DMS153 (cell line): ENCODE data around the gene HEXB.
A peak's percentile ranks its signal among the peaks of the same experiment; 100 is the strongest.
"Not testable (repeated sequence)": the region's sequence is repeated elsewhere in the genome, so short reads cannot be mapped to it uniquely, and the experiment has no call there.

ENCODE experiments used
- DNase-seq: peaks from one replicate; lab custom pipeline; 2025; lab: John Stamatoyannopoulos, UW

Gene HEXB

DNA sequence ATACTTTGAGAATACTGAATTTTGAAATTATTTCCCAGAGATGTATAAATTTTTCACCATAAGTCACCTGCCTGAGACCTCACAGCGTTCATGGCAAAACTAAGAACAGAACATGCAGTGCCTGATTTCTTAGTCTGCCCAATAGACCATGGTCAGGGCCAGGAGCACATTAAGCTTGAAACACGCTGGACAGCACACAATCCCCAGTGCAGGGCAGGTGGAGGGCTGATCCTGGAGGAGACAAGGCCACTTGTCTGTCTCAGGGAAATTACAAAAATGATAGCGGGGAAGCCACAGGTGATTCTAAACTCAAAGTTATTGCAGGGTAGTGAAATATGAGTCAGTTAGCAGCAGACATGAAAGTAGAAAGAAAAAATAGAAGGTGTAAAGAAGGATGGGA lies 25.9 kb upstream of the HEXB start:
- DNase-seq, result no peak

DNA sequence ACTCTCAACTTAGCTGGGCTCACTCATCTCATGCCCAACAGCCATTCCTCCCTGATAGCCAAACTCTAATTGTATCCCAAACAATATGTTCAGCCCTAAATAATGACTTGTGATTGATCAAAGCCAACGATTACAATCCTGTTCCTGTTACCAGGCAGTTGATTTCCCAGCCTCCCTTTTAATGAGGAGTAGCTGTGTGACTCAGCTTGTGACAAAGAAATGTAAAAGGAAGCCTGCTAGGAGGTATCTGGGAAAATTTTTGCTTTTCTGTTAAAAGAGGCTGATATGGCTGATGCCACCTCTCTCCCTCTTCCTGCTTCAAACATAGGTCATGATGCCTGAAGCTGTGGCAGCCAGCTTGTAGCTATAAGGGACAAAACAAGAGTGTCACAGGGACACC lies 24.9 kb upstream of the HEXB start:
- DNase-seq, result no peak

DNA sequence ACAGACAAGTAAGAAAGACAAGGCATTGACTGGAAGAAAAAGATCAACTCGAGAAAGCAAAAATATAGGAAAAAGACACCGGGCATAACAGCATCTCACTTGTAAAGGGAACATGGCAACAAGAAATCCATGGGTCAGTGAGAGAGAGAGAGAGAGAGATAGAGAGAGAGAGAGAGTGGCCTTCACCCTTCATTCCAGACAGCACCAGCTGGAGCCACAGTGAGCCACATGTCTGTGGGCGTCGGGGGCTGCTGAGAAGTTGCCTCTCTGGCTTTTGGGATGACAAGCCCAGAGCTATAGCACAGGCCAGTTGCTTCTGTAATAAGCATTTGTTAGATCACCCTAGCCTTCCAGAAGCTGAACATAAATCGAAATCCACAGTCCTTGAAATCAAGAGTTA lies 24.2 kb upstream of the HEXB start:
- DNase-seq, result no peak

DNA sequence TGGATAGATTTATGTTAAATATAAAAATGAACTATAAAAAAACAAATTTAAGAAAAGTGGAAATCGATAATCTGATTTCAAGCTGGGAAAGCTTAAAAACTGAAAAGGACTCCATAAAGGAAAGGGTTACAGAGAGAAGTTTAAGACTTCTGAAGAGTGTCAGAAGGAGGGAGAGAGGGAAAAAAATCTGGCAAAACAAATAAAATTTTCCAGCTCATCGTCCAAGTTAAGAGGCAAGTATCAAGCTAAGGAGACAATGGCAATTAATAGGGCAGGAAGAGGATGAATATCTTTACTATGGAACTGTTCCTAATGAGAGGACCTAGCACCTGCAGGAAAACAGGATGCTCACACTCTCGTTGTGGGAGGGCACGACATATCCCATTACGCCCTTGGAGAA lies 20.5 kb upstream of the HEXB start:
- no peak for DNase-seq

DNA sequence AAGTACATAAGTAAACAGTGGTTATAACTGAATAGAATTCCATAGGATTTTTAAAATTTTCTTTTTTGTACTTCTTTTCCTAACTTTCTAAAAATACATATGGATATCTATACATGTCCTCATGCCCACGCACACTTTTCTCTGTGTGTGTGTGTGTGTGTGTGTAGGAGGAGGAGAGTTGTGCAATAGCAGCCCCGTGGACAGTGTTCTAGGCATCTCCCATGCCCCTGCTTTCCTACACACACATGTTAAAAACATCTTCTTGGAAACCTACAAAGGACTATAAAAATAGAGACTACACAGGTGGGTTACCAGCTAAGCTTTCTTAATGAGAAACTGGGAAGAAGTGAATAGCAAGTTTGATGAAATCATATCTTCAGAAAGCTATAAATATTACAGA lies 19.8 kb upstream of the HEXB start:
- DNase-seq, result no peak

DNA sequence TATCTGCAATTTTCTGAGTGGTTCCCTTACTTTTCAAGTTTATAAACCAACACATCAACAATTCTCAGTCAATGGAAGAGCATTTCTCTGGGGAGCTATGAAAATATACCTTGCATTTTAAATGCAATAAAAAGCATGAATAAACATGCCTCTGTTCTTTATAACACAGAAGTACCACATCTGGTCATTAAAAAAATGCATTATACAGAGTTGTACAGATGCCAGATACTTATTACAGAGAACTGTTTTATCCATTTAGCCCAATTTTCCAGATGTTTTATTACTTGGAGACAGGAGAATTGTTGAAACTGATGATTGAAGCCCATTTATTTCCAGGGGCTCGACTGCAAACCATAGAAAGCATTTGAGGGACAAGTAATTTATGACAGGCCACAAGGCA lies 19.2 kb upstream of the HEXB start:
- DNase-seq, result no peak

DNA sequence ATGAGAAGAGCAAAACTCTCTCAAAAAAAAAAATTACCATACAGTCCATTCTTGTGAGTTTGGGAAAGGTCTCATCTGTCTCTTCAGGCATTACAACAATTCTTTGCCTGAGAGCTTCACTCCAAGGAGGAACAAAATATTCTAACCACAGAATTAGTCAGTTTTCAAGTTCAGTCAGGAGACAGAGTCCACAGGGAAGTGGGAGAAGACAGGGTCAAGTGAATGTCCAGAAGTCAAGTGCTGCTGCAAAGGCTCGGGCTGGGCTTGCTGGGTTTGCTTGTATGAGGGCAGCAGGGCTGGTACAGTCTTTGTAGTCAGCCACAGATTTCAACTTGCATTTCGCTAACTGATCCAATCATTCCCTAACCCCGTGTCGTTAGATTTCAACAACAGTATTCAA lies 17.6 kb upstream of the HEXB start:
- no peak for DNase-seq

DNA sequence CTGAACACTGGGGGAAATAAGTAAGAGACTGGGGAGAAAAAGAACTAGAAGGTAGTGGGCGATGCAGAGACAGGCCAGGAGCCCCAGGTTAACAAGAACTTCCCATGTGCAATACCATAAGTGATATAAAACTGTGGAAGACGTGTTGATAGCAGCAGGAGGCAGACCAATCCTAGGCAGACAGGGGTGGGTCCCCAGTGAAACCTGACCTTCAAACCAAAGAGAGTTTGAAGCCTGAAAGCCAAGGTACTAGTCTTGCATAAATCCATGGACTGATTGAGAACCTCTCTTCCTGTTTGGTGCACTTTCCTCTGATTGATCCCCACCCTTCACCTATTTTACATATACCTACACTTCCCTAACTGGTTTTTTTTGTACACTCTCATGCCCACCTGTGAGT lies 15.2 kb upstream of the HEXB start:
- no peak for DNase-seq

DNA sequence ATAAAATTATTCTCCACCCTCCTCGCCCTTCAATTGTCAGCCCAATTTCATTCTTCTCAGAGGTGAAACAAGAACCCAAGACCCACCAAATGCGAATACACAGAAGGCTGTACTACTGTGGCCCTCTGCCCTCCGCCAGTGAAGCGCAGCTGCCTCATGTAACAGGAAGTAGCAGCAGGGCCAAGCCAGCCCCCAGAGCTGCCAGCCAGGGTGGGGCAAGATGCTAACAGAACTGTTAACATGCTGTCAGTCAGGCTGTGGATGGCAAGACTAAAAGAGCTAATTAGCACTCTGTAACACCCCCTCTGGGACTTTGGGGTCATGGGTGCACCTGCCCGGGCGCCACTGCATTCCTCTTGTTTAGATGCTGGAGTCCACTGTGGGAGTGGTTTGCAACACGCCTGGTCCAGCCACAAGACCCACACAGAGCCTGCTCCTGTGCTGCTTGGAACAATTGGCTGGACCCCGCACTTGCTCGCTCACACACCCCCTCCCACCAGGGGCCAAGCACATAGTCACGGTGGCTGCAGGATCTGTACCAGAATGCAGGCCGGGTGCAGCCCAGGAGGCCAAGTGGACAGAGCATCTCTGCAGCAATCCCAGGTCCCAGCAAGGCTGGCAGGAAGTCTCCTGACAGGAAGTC lies 14.5 kb upstream of the HEXB start:
- no peak for DNase-seq

GRCh38 chr5:74672215-74672877 lies 12.7 kb upstream of the HEXB start:
- DNase-seq, result no peak

- DNase-seq, result no peak
Measured at GRCh38 chr5:74673011-74673790, 11.8 kb upstream of the HEXB start.

- DNase-seq, result not testable (repeated sequence)
Measured at GRCh38 chr5:74676466-74676865, 8.6 kb upstream of the HEXB start.

DNA sequence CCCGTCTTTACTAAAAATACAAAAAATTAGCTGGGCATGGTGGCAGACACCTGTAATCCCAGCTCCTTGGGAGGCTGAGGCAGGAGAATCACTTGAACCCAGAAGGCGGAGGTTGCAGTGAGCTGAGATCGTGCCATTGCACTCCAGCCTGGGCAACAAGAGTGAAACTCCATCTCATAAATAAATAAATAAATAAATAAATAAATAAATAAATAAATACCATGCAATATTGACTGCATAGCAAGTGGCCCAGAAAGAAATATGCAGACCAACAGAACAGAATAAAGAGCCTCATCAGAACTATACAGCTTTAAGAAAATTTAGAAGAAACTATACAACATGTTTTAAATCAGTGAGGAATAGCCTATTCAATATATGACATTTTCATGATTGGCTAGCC lies 6.9 kb upstream of the HEXB start:
- DNase-seq, result not testable (repeated sequence)

GRCh38 chr5:74679300-74679699 lies 5.7 kb upstream of the HEXB start:
- DNase-seq, result not testable (repeated sequence)

DNA sequence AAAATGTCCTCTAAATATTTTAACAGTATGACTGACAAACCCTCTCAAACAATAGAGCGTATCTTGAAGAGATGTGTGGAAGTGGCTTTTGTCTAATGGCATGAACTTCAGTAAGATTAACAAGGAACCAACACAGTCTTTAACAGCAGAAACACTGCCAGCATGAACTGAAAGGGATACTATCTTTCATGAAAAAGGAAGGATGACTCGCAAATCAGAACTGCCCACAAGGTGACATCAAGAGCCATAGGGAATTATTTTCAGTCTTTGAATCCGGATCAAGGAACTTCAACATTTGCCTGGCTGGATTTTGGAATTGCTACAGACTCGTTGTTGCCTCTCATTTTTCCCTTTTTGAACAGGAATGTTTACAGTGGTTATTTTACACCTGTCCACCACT lies 5.1 kb upstream of the HEXB start:
- no peak for DNase-seq

DNA sequence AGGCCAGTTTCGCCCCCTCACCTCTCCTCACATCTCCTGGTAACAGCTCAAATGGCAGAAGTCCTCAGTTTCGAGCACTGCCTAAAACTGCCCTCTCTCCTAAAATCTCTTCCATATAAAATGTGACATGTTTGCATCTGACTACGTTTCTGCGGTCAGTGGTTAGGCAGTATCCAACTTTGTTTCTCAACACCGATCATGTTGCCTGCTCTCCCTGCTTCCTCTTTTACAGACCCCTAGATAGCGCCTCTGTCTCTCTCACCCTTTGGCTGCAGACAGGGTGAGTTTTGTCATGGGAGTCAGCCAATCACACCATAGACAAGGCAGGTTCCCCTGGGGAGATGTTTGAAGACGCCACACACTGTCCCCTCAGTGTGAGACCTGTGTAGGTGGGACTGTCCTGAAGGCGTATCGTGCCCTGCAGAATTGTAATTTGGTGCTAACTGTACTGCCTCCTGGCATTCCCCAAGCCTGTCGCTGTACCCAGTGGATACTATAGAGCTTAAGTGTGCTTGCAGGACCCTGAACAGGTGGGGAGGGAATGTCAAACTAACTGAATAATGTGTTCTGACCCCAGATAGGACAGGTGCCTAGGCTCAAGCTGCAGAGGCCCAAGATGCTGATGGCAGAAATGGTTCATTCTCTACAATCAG lies 1.1 kb downstream of the HEXB start:
- DNase-seq, result no peak

DNA sequence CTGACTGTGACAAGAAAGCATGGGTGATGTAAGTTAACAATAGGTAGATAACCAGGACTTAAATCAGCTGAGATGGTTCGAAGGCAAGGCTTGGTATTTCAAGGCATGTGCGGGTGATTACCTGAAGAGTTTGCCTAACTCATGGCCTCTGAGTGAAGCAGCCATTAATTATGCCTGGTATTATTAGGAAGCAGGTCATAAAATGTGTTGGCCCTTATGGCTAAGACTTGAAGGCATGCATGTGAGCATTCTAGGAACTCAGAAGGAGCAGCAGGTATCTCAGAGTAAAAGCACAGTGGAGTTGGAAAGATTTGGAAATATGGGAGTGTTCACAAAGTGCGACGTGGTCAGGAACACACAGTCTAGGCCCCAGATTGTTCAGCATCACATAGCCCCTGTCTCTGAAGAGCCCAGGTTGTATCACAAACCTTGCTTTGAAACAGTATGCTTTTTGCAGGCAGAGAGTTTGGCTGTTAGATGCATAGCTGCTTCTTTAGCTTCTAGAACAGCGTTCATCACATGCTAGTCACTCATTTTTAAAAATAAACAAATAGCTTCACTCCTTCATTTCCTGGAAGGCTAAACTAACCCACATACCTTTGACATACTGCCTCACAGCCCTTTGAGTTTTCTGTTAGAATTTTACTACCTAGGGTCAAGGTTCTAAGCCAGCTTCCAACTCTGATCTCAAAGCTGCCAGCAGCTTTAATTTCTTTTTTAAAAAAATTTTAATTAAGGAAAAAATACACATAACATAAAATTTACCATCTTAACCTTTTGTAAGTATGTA lies 2.1 kb downstream of the HEXB start:
- no peak for DNase-seq

DNA sequence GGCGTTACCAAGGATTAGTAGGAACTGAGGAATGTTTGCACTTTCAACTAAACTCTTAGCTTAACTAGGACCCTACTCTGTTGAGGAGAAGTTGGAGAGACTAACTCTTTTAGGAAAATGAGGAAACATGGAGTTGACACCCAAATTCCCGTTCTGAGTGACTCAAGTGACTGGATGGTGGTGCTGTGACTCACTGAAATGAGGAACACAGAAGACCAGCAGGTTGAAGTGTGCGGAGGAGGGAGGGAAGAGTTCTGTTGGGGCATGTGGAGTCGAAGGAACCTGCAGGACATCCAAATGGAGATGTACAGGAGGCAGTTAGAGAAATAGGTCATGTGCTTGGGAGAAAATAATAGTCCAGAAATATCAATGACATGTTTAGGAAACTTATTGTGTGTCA lies 8.2 kb downstream of the HEXB start:
- no peak for DNase-seq

- peak; percentile 41 for DNase-seq
Measured at GRCh38 chr5:74717596-74717995, 32.6 kb downstream of the HEXB start.

DNA sequence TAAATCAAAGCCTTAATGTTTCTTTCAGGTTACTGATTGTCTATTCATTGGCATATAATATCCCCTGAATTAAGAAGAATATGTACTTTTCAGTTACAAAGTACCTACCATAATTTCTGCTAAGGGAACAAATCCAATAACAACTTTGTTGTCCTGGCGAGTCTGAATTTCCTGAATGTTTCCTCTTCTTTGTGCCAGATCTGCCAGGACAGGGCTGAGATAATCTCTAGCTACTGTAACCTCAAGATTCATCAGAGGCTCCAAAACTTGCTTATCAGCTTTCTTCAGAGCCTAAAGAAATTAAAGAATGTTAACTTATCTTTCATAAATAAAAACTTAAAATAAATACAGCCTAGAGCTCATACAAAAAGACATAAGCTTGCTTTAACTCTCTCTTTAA lies 37.2 kb downstream of the HEXB start:
- no peak for DNase-seq

- no peak for DNase-seq
Measured at GRCh38 chr5:74725331-74725730, 40.3 kb downstream of the HEXB start.

- no peak for DNase-seq
Measured at GRCh38 chr5:74736759-74737158, 51.7 kb downstream of the HEXB start.
